ENCODE results near the gene ZCCHC7.
"Not testable (repeated sequence)": the region's sequence is repeated elsewhere in the genome, so short reads cannot be mapped to it uniquely, and the experiment has no call there.

The ZCCHC7 gene

DNA sequence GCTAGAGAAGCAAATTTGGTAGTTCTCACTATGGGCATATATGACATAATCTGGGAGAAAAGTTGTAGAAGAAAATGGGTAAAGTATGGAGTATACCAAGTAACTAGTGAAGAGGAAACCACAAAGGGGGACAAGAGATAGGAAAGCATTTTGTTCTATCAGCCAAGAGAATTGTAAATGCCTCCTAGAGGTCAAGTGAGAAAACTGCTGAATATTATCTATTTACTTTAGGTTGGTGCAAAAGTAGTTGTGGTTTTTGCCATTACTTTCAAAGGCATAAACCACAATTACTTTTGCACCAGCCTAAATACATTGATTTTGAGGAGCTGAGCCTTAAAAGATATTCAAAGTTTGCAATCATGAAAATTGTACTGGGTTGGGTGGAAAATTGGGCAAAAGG lies 175.4 kb downstream of the ZCCHC7 start:
- H3K36me3 Mint-ChIP-seq: peaks cover 21% of the 10 kb centered on the region
- no peak overlapping the region for H3K4me3 Mint-ChIP-seq
- H3K27ac Mint-ChIP-seq: peak overlapping the region; percentile 88
- H3K9me3 Mint-ChIP-seq: peaks cover 4% of the 10 kb centered on the region
- H3K27me3 Mint-ChIP-seq: no peaks in the 10 kb centered on the region
- peaks cover 88% of the 10 kb centered on the region for H3K4me1 Mint-ChIP-seq

DNA sequence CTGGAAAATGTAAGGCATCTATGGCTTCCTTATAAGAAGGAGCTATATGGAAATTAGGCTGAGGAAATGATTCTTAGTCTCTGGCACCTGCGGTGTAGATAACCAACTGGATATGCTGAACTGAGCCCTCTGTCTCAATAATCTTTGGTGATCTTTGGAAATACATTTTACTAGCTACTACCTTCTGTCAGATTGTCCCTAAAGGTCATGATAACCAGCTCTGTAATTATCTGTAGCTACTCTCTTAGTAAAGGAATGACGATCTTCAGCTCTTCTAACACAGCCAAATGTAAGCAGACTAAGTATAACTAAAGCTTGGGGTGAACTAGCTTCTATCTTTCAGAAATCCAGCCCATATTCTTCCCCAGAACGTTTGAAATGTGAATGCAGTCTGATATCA lies 177.2 kb downstream of the ZCCHC7 start:
- H3K27ac Mint-ChIP-seq: no peak overlapping the region
- peaks cover 91% of the 10 kb centered on the region for H3K4me1 Mint-ChIP-seq
- peaks cover 21% of the 10 kb centered on the region for H3K36me3 Mint-ChIP-seq
- H3K9me3 Mint-ChIP-seq: peaks cover 4% of the 10 kb centered on the region
- no peak overlapping the region for H3K4me3 Mint-ChIP-seq
- H3K27me3 Mint-ChIP-seq: no peaks in the 10 kb centered on the region

DNA sequence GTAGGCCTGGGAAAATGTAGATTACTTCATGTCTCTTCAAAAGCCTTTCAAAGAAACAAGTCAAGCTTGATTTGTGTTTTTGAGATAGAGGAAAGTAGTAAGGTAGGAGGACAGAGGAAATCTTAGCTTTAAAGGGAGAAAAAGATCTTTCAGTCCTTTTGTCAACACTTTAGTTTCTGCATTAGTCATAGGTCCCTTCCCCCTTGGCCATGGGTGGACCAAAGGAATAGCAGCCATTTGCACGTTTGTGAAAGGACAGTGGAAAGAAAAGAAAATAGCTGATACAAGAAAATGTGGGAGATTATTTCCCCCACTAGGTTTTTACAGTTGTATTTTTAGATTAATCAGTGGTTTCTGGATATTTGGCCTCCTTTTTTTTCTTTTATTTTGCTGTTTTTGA lies 180.2 kb downstream of the ZCCHC7 start:
- Mint-ChIP-seq H3K4me3 (peak overlapping the region; percentile 50), H3K9me3 (peaks cover 4% of the 10 kb centered on the region), H3K4me1 (peaks cover 77% of the 10 kb centered on the region), H3K27me3 (no peaks in the 10 kb centered on the region), H3K36me3 (peaks cover 31% of the 10 kb centered on the region), H3K27ac (peak overlapping the region; percentile 95)

DNA sequence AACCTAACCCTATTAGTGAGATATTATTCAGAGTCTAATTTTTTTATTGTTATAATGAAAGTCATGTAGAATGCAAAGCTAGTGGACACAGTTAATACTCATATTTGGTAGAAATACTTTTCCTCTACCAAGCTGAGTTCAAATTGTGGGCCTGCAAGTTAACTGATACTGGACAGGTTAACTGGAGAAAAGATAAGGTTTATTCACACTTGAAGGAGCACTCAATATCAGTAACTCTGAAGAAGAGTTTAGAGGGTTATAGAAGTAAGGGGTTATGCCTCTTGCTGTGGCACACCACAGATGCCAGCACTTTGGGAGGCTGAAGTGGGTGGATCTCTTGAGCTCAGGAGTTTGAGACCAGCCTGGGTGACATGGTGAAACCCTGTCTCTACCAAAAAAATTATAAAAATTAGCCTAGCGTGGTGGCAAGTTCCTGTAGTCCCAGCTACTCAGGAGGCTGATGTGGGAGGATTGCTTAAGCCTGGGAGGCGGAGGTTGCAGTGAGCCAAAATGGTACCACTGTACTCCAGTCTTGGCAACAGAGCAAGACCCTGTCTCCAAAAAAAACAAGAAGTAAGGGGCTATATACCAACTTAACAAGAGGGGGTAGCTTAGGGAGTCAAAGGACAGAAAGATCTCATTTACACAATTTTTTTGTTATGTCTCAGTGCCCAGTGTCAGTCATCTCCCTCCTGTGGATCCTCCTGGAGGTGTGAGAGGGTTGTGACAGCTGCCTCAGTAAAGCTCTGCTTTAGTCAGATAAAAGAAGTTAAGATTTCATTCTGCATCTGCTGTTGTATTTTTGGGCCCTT lies 180.9 kb downstream of the ZCCHC7 start:
- Mint-ChIP-seq H3K36me3 (peaks cover 29% of the 10 kb centered on the region), H3K4me3 (peak overlapping the region; percentile 51), H3K27ac (peak overlapping the region; percentile 95), H3K9me3 (peaks cover 3% of the 10 kb centered on the region), H3K27me3 (no peaks in the 10 kb centered on the region), H3K4me1 (peaks cover 71% of the 10 kb centered on the region)

DNA sequence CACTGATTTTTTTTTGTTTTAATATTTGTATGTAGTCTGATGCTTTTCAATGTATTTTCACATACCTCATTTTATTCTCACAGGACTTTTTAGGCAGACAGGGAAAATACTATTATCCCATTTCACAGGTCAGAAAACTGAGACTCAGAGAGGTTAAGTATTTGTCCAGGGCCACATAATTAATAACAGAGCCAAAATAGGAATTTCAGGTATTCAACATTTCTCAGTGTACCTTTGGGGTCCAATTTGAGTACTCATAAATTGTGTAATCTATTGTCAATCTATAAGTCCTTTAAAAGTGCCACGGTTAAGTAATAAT lies 181.4 kb downstream of the ZCCHC7 start:
- peak overlapping the region; percentile 51 for H3K4me3 Mint-ChIP-seq
- peak overlapping the region; percentile 95 for H3K27ac Mint-ChIP-seq
- peaks cover 66% of the 10 kb centered on the region for H3K4me1 Mint-ChIP-seq
- no peaks in the 10 kb centered on the region for H3K9me3 Mint-ChIP-seq
- peaks cover 26% of the 10 kb centered on the region for H3K36me3 Mint-ChIP-seq
- H3K27me3 Mint-ChIP-seq: no peaks in the 10 kb centered on the region

DNA sequence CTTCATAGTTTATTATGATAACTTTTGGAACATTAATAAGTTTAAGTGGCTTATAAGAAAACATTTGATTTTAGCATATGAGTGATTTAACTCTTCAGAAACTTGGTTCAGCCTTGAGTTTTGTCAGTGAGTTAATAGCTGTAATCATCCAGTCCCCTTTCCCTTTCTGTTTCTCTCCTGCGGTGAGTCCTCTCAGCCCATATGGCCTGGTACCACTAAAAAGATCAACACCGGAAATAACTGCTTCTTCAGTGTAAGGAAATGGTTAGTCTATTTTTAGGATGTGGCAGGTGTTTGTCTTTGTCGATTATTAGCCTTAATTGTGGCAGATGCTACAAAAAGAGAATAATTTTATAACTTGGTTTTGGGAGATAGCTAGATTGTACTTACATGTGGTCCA lies 181.9 kb downstream of the ZCCHC7 start:
- peaks cover 66% of the 10 kb centered on the region for H3K4me1 Mint-ChIP-seq
- peak overlapping the region; percentile 51 for H3K4me3 Mint-ChIP-seq

DNA sequence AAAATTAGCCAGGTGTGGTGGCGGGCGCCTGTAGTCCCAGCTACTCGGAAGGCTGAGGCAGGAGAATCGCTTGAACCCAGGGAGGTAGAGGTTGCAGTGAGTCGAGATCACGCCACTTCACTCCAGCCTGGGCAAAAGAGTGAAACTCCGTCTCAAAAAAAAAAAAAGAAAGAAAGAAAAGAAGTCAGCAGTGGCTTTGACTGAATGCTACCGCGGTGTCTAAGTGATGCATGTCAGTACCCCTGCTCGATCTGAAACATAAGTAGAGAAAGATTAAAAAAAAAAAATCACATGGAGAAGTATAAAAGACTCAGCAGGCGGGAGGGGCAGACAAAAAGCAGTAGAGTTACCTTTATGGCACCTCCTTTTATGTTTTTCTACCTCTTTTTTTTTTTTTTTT lies 182.9 kb downstream of the ZCCHC7 start:
- H3K9me3 Mint-ChIP-seq, H3K27me3 Mint-ChIP-seq, H3K4me3 Mint-ChIP-seq: not testable (repeated sequence)
- Mint-ChIP-seq H3K4me1 (peaks cover 58% of the 10 kb centered on the region), H3K27ac (peak overlapping the region; percentile 95), H3K36me3 (peaks cover 21% of the 10 kb centered on the region)

More for the DNA sequence above, 181.9 kb downstream of the ZCCHC7 start:
- Mint-ChIP-seq H3K9me3 (no peaks in the 10 kb centered on the region), H3K27me3 (no peaks in the 10 kb centered on the region), H3K27ac (peak overlapping the region; percentile 95), H3K36me3 (peaks cover 26% of the 10 kb centered on the region)

DNA sequence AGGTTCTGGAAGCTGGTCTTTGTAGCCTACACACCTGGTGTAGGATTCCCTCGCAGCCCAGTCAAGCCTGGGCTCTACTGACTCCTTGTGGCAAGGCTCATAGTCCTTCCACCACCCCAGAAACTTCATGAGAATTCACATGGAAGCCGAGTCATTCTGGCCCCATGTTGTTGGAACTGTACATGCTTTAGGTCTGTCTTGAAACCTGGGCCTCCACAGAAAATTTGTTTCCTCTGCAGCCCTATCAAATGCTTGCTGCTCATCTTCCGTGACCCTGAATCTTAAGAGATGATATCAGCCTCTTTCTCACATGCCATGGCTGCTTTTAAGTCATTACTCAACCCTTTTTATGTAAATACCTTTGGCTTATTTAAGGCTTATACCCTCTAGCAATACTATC lies 188.8 kb downstream of the ZCCHC7 start:
- Mint-ChIP-seq H3K9me3 (no peaks in the 10 kb centered on the region), H3K27me3 (no peaks in the 10 kb centered on the region), H3K36me3 (peaks cover 20% of the 10 kb centered on the region), H3K4me1 (peaks cover 12% of the 10 kb centered on the region), H3K27ac (peak overlapping the region; percentile 63), H3K4me3 (no peak overlapping the region)

DNA sequence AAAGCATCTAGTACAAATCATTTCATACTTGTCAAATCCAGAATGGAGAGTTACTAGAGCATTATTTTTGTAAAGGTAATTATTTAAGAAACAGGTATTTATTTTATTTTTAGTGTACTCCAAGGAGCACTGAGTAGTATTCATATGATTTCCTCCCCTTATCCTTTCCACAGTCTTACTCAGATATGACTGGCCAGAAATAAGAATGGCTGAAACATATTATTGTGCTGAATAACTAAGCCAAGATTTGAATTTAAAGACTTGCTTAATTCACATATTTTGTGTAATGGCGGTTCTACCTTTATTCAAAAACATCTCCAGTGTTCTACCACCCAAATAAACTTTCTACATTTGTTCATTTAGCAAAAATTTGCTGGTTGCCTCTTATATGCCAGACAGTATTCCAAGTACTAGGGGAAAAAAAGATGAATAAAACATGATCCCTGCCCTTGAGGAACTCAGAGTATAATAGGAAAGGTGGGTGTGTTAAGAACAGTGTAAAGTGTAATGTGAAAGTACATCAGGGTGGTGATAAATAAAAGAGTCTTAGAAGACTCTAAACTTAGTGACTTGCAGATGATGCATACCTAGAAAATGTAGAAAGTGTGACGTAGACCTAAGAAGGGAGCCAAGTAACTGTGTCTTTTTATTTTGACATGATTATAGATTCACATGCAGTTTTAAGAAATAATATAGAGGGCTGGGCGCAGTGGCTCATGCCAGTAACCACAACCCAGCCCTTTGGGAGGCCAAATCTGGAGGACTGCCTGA lies 191.7 kb downstream of the ZCCHC7 start:
- H3K27me3 Mint-ChIP-seq: no peaks in the 10 kb centered on the region
- H3K9me3 Mint-ChIP-seq: no peaks in the 10 kb centered on the region
- H3K36me3 Mint-ChIP-seq: peaks cover 15% of the 10 kb centered on the region
- H3K27ac Mint-ChIP-seq: no peak overlapping the region
- no peak overlapping the region for H3K4me3 Mint-ChIP-seq
- H3K4me1 Mint-ChIP-seq: peaks cover 5% of the 10 kb centered on the region

DNA sequence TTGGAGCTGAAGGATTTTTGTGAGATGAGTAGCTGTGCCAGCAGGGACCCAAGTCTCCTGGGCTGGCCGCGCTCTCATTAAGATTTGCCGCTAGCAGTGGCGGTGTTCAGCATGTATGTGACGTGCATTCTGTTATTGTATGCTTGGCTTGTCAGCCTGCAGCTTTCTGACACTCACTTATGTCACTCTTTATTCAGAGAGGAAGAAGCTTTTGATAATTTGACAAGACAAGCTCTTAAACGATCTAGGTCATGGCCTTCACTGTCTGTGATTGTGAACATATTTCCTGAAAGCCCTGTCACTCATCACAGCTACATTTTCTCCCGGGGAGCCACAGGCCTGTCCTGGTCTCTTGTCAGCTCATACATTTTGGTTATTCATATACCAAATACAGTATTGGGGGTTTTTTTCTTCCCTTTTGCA lies 203.9 kb downstream of the ZCCHC7 start:
- Mint-ChIP-seq H3K4me1 (peaks cover 5% of the 10 kb centered on the region), H3K27me3 (no peaks in the 10 kb centered on the region)

DNA sequence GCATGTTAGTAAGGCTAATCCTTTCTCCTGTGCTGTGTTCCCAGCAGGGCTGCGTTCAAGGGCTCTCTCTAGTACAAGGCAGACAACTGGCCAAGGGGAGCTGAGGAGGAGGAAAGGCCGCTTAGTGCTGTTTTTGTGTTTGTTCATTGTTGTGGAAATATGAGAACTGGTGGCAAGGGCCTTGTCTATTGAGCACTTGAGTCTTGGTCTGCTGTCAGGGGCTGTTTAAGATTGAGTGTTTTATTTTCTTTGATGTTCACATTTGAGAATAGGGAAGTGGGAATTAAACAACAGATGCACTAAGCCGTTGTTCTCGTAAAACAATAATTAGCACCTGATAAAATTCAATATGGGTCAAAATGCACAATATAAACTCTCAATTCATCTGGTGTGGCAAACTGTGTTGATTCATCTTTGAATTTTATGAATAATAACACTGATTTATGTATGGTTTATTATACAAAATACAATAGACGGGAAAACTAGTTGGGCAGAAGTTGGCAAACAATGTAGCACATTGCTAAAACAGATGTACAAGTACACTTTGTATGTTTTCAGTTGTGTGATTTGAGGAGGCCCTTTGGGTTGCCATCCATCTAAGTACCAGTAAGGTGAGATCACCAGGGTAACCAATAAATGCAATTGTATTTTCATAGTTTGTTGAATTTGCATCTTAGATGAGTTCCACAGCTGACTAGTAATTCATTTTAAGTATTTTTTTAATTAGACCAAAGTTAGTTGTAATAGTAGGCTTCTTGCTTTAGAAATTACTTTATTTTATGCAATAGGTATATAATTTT lies 204.5 kb downstream of the ZCCHC7 start:
- Mint-ChIP-seq H3K4me3 (no peak overlapping the region), H3K36me3 (peaks cover 14% of the 10 kb centered on the region), H3K27ac (no peak overlapping the region), H3K9me3 (no peaks in the 10 kb centered on the region), H3K4me1 (peaks cover 5% of the 10 kb centered on the region), H3K27me3 (no peaks in the 10 kb centered on the region)

More for the DNA sequence above, 203.9 kb downstream of the ZCCHC7 start:
- H3K27ac Mint-ChIP-seq: no peak overlapping the region
- peaks cover 17% of the 10 kb centered on the region for H3K36me3 Mint-ChIP-seq
- H3K9me3 Mint-ChIP-seq: no peaks in the 10 kb centered on the region
- no peak overlapping the region for H3K4me3 Mint-ChIP-seq

DNA sequence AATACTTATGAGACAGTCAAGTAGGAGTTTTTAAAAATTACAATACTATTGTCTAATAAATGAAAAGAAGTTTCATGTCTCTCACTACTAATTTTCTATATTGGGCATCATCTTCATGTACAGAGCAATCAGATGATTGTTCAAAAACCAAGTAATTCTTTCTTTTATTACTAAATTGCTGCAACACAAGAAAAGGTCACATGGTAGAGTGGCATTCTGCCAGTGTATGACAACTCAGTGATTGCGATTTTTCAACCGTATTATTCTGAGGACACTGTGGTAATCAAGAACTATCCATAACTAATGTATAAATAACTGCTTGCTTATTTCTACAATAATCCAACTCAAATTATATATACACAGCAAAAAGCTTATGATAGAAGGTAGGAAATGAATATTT lies 205.4 kb downstream of the ZCCHC7 start:
- Mint-ChIP-seq H3K9me3 (no peaks in the 10 kb centered on the region), H3K4me1 (peaks cover 5% of the 10 kb centered on the region), H3K4me3 (no peak overlapping the region), H3K27me3 (no peaks in the 10 kb centered on the region), H3K36me3 (peaks cover 9% of the 10 kb centered on the region), H3K27ac (no peak overlapping the region)

DNA sequence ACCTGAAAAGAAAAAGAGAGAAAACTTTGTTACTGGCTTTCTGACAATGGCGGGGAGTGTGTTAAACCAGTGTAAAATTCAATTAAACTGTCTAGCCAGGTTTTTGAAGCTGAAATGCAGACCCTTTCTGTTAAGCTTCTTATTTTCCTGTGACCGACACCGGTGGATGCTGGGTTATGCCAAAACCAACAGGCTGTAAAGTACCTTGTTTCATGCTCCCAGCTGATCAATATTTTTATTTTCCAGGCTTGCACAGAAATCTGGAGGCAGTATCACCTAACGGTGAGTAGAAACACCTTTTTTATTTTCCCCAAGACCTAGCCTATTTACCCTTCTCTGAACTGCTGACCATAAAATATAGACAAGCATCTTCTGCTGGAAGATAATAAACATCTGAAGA lies 207.2 kb downstream of the ZCCHC7 start:
- Mint-ChIP-seq H3K4me3 (no peak overlapping the region), H3K9me3 (no peaks in the 10 kb centered on the region), H3K4me1 (peaks cover 5% of the 10 kb centered on the region), H3K27ac (peak overlapping the region; percentile 17), H3K36me3 (peaks cover 4% of the 10 kb centered on the region), H3K27me3 (no peaks in the 10 kb centered on the region)

DNA sequence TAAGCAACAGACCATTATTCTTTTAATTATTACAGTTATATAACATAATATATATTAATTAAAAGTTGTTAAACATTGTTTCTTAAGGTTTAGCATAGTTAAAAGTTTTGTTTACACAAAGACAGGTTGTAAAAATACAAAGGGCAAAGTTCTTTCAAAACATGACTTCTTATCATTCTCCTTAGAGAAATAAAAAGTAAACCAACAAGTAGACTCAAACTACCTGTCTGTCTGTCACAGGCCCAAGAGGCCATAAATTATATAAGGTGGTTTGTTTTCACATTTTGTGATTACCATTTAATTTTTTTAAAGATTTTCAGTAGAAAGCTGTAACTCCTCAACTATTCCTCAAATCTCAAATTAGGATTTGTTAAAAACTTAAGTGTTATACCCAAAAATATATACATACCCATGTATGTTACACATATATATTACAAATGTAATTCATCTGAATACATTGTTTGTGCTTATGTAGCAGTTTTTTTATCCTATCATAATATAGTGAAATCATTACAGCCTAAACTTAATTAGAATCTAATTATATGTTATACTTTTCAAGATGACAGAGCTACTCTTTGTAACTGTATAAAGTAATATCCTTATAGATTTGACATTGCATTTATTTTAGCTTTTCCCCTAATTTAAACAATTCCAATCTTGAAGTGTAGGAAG lies 208.3 kb downstream of the ZCCHC7 start:
- H3K4me3 Mint-ChIP-seq: no peak overlapping the region
- no peaks in the 10 kb centered on the region for H3K9me3 Mint-ChIP-seq
- H3K4me1 Mint-ChIP-seq: peaks cover 5% of the 10 kb centered on the region
- H3K27ac Mint-ChIP-seq: no peak overlapping the region
- no peaks in the 10 kb centered on the region for H3K27me3 Mint-ChIP-seq
- H3K36me3 Mint-ChIP-seq: peaks cover 4% of the 10 kb centered on the region

DNA sequence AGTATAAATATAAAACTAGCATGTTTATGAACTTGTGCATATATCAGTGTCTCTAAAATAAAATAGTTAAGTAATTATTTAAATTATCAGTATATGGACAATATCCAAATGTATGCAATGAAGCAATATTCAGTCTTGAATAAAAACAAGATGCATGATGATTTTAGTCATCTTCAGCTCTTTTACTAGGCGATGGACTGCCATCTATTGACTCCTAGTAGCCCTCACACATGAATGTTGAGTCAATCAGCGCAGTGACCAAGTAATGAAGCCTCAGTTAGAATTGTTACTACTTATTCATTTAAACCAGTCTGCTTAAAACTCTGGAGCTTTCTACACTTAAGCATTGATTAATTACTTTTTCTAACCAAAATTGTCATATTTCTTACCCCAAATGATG lies 209.2 kb downstream of the ZCCHC7 start:
- Mint-ChIP-seq H3K9me3 (no peaks in the 10 kb centered on the region), H3K4me1 (peaks cover 5% of the 10 kb centered on the region), H3K4me3 (no peak overlapping the region), H3K27me3 (no peaks in the 10 kb centered on the region), H3K36me3 (peaks cover 4% of the 10 kb centered on the region), H3K27ac (no peak overlapping the region)
